Activated CD4-positive, alpha-beta T cell treated with anti-CD3 and anti-CD28 coated beads, Interleukin-2, Interleukin-6, amounts not matched to agents 100 ng/mL and 50 ng/mL, durations not matched to agents 16 hours and 8 hours (primary cell): Measurements from ENCODE around the gene RGL4.

Experiments
- DNase-seq: peaks from one replicate; pipeline ENCODE4 v3.0.0-alpha.2; 2020

The RGL4 gene

GRCh38 chr22:23744001-23744400 is 53.2 kb downstream of the RGL4 start:
- no peak for DNase-seq

- no peak for DNase-seq
Measured at GRCh38 chr22:23744485-23744884, 53.7 kb downstream of the RGL4 start.

GRCh38 chr22:23745791-23746190 is 55.0 kb downstream of the RGL4 start:
- no peak for DNase-seq
